Left ventricle myocardium inferior (tissue), 1 donor: ENCODE results near the gene ANKRD27. TPM values are rescaled to one million over a fixed set of nuclear protein-coding genes. Genes with fewer than 3 reads are reported as not detected.
A peak's percentile ranks its signal among the peaks of the same experiment; 100 is the strongest.
"Not testable (repeated sequence)": the region's sequence is repeated elsewhere in the genome, so short reads cannot be mapped to it uniquely, and the experiment has no call there.

Source experiments
- DNase-seq: peaks from one replicate; pipeline ENCODE4 v3.0.0-alpha.2; 2020
- H3K27ac ChIP-seq: fragments of 200-600 bp; replicated peaks from 2 replicates; pipeline ENCODE4 v1.8.0; 2021
- H3K27me3 ChIP-seq: fragments of 200-600 bp; 2 replicates; pipeline ENCODE4 v1.8.0; 2021; ENCODE audit warnings: low read depth
- H3K36me3 ChIP-seq: fragments of 200-600 bp; 2 replicates; pipeline ENCODE4 v1.8.0; 2021
- H3K4me1 ChIP-seq: fragments of 200-600 bp; 2 replicates; pipeline ENCODE4 v1.8.0; 2021
- H3K4me3 ChIP-seq: fragments of 200-600 bp; 2 replicates; pipeline ENCODE4 v1.8.0; 2021; ENCODE audit warnings: mild to moderate bottlenecking, moderate library complexity
- H3K9me3 ChIP-seq: fragments of 200-600 bp; replicated peaks from 2 replicates; pipeline ENCODE4 v1.8.0; 2021
- CTCF ChIP-seq: fragments of 200-600 bp; IDR thresholded peaks from 2 replicates; pipeline ENCODE4 v1.8.0; 2021; ENCODE audit warnings: antibody characterized with exemption, mild to moderate bottlenecking, borderline replicate concordance
- intact Hi-C: fragments of 100-400 bp; cut with micrococcal nuclease; formaldehyde crosslinking; loops from one replicate; pipeline ENCODE4 v1.11.0; 2022
- total RNA-seq: library from RNA; stranded (reverse); fragmentation: NEBNext Ultra II Directional; extraction: Animal tissue kit (Norgen Biotek cat#: 25700); gene quantifications from one replicate; pipeline ENCODE4 v1.2.1, GENCODE V29; 2021
- donor health status: DM: no; HTN: yes; CAD: no; lungs with severe emphysema.

The ANKRD27 gene
- total RNA-seq, 1 donor from 2014 or later = 18.0 TPM

GRCh38 chr19:32652894-32653598 lies 21.9 kb downstream of the ANKRD27 start:
- H3K4me3 ChIP-seq = no peak overlapping the region
- TF ChIP-seq CTCF = no peak
- peak; percentile 81 for DNase-seq
- no peaks in the 10 kb centered on the region for H3K27me3 ChIP-seq
- H3K9me3 ChIP-seq = no peaks in the 10 kb centered on the region
- H3K27ac ChIP-seq = peak overlapping the region; percentile 89
- peaks cover 55% of the 10 kb centered on the region for H3K36me3 ChIP-seq
- intact Hi-C loops = no loop called here
- H3K4me1 ChIP-seq = peaks cover 35% of the 10 kb centered on the region

- intact Hi-C loops, H3K27me3 ChIP-seq, DNase-seq, H3K9me3 ChIP-seq, H3K4me3 ChIP-seq: not testable (repeated sequence)
- peaks cover 35% of the 10 kb centered on the region for H3K4me1 ChIP-seq
- H3K36me3 ChIP-seq = peaks cover 56% of the 10 kb centered on the region
- H3K27ac ChIP-seq = peak overlapping the region; percentile 89
Observed at GRCh38 chr19:32652331-32652730, 22.6 kb downstream of the ANKRD27 start.

GRCh38 chr19:32651729-32652140 lies 23.2 kb downstream of the ANKRD27 start:
- no peaks in the 10 kb centered on the region for H3K9me3 ChIP-seq
- no peak overlapping the region for H3K4me3 ChIP-seq
- H3K4me1 ChIP-seq = peaks cover 35% of the 10 kb centered on the region
- intact Hi-C loops = no loop called here
- DNase-seq = peak; percentile 55
- H3K27ac ChIP-seq = peak overlapping the region; percentile 89
- no peak for TF ChIP-seq CTCF
- H3K36me3 ChIP-seq = peaks cover 58% of the 10 kb centered on the region
- no peaks in the 10 kb centered on the region for H3K27me3 ChIP-seq

DNA sequence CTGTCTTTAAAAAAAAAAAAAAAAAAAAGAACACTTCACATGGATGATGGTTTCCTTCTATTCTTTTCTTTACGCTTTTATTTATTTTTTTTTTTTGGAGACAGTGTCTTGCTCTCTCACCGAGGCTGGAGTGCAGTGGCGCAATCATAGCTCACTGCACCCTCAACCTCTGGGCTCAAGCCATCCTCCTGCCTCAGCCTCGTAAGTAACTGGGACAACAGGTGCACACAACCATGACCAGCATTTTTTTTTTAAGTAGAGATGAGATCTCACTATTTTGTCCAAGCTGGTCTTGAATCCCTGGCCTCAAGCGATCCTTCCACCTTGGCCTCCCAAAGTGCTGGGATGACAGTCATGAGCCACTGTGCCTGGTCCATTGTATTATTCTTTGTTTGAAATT lies 24.3 kb downstream of the ANKRD27 start:
- Histone ChIP-seq H3K4me1 (peaks cover 35% of the 10 kb centered on the region), H3K27ac (peak overlapping the region; percentile 89), H3K36me3 (peaks cover 60% of the 10 kb centered on the region), H3K4me3 (no peak overlapping the region), H3K27me3 (no peaks in the 10 kb centered on the region), H3K9me3 (no peaks in the 10 kb centered on the region)
- intact Hi-C loops = no loop called here
- DNase-seq = no peak
- no peak for TF ChIP-seq CTCF

DNA sequence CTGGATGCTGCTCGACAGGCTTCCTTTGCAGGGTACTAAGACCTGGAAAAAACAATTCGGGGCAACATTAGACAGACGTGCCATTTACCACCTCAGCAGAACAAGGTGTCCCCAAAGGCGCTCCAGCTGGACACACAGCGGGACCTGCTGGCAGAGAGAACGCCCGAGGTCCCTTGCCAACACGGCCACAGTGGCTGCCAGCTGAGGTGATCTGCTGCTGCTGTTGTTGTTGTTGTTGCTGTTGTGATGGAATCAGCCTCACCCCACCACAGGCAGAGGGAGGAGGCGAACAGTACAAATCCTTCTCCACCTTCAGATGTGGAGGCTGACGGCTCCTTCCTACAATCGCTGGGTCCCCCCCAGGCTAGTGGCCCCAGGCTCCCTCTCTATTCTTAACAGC lies 25.2 kb downstream of the ANKRD27 start:
- Histone ChIP-seq H3K4me3 (no peak overlapping the region), H3K36me3 (peaks cover 51% of the 10 kb centered on the region), H3K27ac (peak overlapping the region; percentile 89), H3K9me3 (no peaks in the 10 kb centered on the region), H3K27me3 (no peaks in the 10 kb centered on the region), H3K4me1 (peaks cover 35% of the 10 kb centered on the region)
- TF ChIP-seq CTCF = no peak
- intact Hi-C loops = no loop called here
- DNase-seq = peak; percentile 74

DNA sequence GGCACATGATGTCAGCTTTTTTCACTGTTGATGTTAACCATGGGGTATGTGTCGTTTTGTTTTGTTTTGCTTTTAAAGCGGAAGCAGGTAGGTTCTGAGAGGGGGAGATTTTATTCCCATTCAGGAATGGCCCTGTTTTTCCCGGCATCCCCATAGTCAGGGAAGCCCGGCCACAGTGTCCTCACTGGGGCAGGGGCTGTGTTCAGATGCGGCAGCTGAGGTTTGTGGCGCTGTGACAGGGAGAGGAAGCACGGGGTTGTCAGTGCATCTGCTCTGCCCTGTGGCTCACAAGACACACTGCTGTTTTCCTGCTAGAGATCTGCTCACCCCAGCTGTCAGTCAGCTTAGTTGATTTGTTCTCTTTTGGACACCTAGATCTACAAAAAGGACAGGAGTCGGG lies 27.6 kb downstream of the ANKRD27 start:
- Histone ChIP-seq H3K27ac (no peak overlapping the region), H3K4me1 (peaks cover 23% of the 10 kb centered on the region), H3K36me3 (peaks cover 61% of the 10 kb centered on the region), H3K27me3 (no peaks in the 10 kb centered on the region), H3K4me3 (no peak overlapping the region), H3K9me3 (no peaks in the 10 kb centered on the region)
- intact Hi-C loops = no loop called here
- no peak for TF ChIP-seq CTCF
- DNase-seq = no peak
